Measurements from ENCODE around the gene MYEOV. TPM values are rescaled to one million over a fixed set of nuclear protein-coding genes. Genes with fewer than 3 reads are reported as not detected.

The MYEOV gene
- total RNA-seq, 3 donors from 2014 or later (not counting 1 experiment from before 2014, with no cell fraction given) = 1.1 to 1.2 TPM; not detected in 1

- H3K27me3 Mint-ChIP-seq (ENCODE audit: low read depth in 2 of 2) = peaks cover 0 to 16% of the 10 kb centered on the region in 2 donors
- no peak for DNase-seq
- intact Hi-C loops (cut with micrococcal nuclease) = loop anchor here (10.0 kb wide), 1 partner anchor 134 kb away; no protein-coding TSS in a partner anchor
- TF ChIP-seq, protein P1, sequence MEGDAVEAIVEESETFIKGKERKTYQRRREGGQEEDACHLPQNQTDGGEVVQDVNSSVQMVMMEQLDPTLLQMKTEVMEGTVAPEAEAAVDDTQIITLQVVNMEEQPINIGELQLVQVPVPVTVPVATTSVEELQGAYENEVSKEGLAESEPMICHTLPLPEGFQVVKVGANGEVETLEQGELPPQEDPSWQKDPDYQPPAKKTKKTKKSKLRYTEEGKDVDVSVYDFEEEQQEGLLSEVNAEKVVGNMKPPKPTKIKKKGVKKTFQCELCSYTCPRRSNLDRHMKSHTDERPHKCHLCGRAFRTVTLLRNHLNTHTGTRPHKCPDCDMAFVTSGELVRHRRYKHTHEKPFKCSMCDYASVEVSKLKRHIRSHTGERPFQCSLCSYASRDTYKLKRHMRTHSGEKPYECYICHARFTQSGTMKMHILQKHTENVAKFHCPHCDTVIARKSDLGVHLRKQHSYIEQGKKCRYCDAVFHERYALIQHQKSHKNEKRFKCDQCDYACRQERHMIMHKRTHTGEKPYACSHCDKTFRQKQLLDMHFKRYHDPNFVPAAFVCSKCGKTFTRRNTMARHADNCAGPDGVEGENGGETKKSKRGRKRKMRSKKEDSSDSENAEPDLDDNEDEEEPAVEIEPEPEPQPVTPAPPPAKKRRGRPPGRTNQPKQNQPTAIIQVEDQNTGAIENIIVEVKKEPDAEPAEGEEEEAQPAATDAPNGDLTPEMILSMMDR (IDR thresholded peaks at IDR 0.05) = no peak
- Histone ChIP-seq H3K9me3 (ENCODE audit: control insufficient read depth, insufficient read depth, low read length) (no peaks in the 10 kb centered on the region), H3K27me3 (ENCODE audit: control insufficient read depth, insufficient read depth, low read length) (no peaks in the 10 kb centered on the region), H3K36me3 (ENCODE audit: control insufficient read depth, insufficient read depth, low read length) (no peaks in the 10 kb centered on the region), H3K4me1 (ENCODE audit: control insufficient read depth, insufficient read depth, low read length) (peaks cover 30% of the 10 kb centered on the region), H3K27ac (ENCODE audit: low read length) (no peak overlapping the region), H3K4me3 (ENCODE audit: low read length) (no peak overlapping the region)
- 85% methylated on average over 3 of the region's 3 CpGs for WGBS (ENCODE audit: insufficient coverage)
- H3K36me3 Mint-ChIP-seq = no peaks in the 10 kb centered on the region
- no peaks in the 10 kb centered on the region for H3K9me3 Mint-ChIP-seq
- H3K4me1 Mint-ChIP-seq = peaks cover 7 to 30% of the 10 kb centered on the region in 2 donors
- ATAC-seq = no peak
- H3K4me3 Mint-ChIP-seq = no peak overlapping the region
- no peak overlapping the region for H3K27ac Mint-ChIP-seq
Observed at GRCh38 chr11:69290806-69291205, 3.1 kb upstream of the MYEOV start.

GRCh38 chr11:69291459-69292110, 2.4 kb upstream of the MYEOV start:
- Histone ChIP-seq H3K4me3 (ENCODE audit: low read length) (no peak overlapping the region), H3K27me3 (ENCODE audit: control insufficient read depth, insufficient read depth, low read length) (no peaks in the 10 kb centered on the region), H3K27ac (ENCODE audit: low read length) (no peak overlapping the region), H3K9me3 (ENCODE audit: control insufficient read depth, insufficient read depth, low read length) (peaks cover 1% of the 10 kb centered on the region), H3K4me1 (ENCODE audit: control insufficient read depth, insufficient read depth, low read length) (peaks cover 37% of the 10 kb centered on the region), H3K36me3 (ENCODE audit: control insufficient read depth, insufficient read depth, low read length) (no peaks in the 10 kb centered on the region)
- no peaks in the 10 kb centered on the region for H3K36me3 Mint-ChIP-seq
- H3K4me1 Mint-ChIP-seq = peaks cover 11 to 38% of the 10 kb centered on the region in 2 donors
- peaks cover 0 to 12% of the 10 kb centered on the region in 2 donors for H3K27me3 Mint-ChIP-seq (ENCODE audit: low read depth in 2 of 2)
- intact Hi-C loops (cut with micrococcal nuclease) = loop anchor here (1.0 to 10.0 kb wide), 2 partner anchors 133 to 352 kb away; no protein-coding TSS in a partner anchor
- H3K4me3 Mint-ChIP-seq = no peak overlapping the region
- no peak overlapping the region for H3K27ac Mint-ChIP-seq
- ATAC-seq (no peak), DNase-seq (no peak)
- H3K9me3 Mint-ChIP-seq = no peaks in the 10 kb centered on the region
- TF ChIP-seq, protein P1 (IDR thresholded peaks at IDR 0.05) = no peak
- 81% methylated on average over 3 of the region's 4 CpGs for WGBS (ENCODE audit: insufficient coverage)

DNA sequence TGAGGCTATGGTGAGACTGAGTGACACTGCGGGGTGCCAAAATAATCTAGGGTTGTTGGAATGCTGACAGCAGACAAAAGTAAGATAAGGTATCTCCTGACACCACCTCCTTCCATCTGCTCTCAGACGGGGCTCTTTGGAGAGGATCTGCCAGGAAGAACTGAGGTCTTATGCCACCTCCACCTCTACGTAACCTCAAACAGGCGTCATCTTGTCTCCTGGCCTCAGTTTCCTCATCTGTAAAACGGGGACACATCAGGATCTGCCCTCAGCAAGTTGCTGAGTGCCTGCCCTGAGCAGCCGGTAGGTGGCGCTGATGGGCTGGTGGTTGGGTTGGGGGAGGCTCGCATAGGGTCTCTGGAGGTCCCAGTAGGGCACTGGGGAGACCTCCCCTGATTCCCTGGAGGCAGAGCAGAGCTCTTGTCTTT, 1.7 kb upstream of the MYEOV start:
- no peak overlapping the region for H3K27ac ChIP-seq (ENCODE audit: low read length)
- peak; percentile 56 to 77 for DNase-seq
- intact Hi-C loops (cut with micrococcal nuclease) = loop anchor here (1.0 to 10.0 kb wide), 2 partner anchors 133 to 351 kb away; no protein-coding TSS in a partner anchor
- peaks cover 44% of the 10 kb centered on the region for H3K4me1 ChIP-seq (ENCODE audit: control insufficient read depth, insufficient read depth, low read length)
- no peaks in the 10 kb centered on the region for H3K36me3 ChIP-seq (ENCODE audit: control insufficient read depth, insufficient read depth, low read length)
- Mint-ChIP-seq H3K4me1 (peaks cover 17 to 45% of the 10 kb centered on the region in 2 donors), H3K4me3 (no peak overlapping the region), H3K27me3 (ENCODE audit: low read depth in 2 of 2) (peaks cover 0 to 12% of the 10 kb centered on the region in 2 donors), H3K9me3 (no peaks in the 10 kb centered on the region), H3K27ac (no peak overlapping the region), H3K36me3 (peaks cover 4% of the 10 kb centered on the region)
- peaks cover 6% of the 10 kb centered on the region for H3K9me3 ChIP-seq (ENCODE audit: control insufficient read depth, insufficient read depth, low read length)
- no peak for ATAC-seq
- TF ChIP-seq, protein P1 (IDR thresholded peaks at IDR 0.05) = peak; percentile 88
- WGBS (ENCODE audit: insufficient coverage) = 32% methylated on average over 8 of the region's 8 CpGs
- no peaks in the 10 kb centered on the region for H3K27me3 ChIP-seq (ENCODE audit: control insufficient read depth, insufficient read depth, low read length)
- H3K4me3 ChIP-seq (ENCODE audit: low read length) = no peak overlapping the region

Data from natural killer cell (primary cell).